PFSK-1 (cell line): Measurements from ENCODE around the gene NRARP.

ENCODE experiments used
- POLR2AphosphoS5 ChIP-seq: IDR thresholded peaks from 2 replicates; pipeline ENCODE4 v1.6.1; 2012; ENCODE audit warnings: low read depth, mild to moderate bottlenecking, control low read depth, low read length, moderate library complexity
- TAF1 ChIP-seq: IDR thresholded peaks from 2 replicates; pipeline ENCODE4 v1.6.1; 2012; ENCODE audit warnings: low read length, control low read depth, borderline replicate concordance; ENCODE audit not compliant: insufficient read depth
- TF ChIP-seq, protein P1 (sequence below), 2 experiments: IDR thresholded peaks; 2 replicates each; pipeline versions ENCODE4 v1.6.1 to v1.8.0; 2011 to 2012; ENCODE audit warnings: low read depth in 2 of 2, low read length in 2 of 2, control low read depth in 1 of 2, inconsistent platforms in 1 of 2, mild to moderate bottlenecking in 1 of 2, moderate library complexity in 1 of 2; ENCODE audit not compliant: insufficient read depth in 1 of 2

DNA sequence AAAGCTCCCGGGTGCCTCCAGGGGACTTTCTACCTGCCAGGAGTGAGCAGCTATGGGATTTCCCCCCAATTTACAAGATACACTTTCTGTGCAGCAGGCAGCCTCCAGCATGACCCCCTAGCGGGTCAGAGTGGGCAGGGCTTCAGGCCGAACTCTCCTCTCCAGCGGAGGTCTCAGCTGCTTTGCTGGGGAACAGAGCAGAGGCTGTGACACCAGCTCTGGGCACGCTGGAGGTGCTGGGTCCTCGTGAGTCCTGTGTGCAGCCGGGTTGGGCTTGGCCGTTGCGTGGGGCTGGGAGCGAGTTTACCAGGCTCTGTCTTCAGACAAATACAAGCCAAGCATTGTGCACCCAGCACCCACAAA, 2.9 kb downstream of the NRARP start:
- TF ChIP-seq POLR2AphosphoS5: no peak
- no peak for TF ChIP-seq TAF1
- TF ChIP-seq, protein P1, sequence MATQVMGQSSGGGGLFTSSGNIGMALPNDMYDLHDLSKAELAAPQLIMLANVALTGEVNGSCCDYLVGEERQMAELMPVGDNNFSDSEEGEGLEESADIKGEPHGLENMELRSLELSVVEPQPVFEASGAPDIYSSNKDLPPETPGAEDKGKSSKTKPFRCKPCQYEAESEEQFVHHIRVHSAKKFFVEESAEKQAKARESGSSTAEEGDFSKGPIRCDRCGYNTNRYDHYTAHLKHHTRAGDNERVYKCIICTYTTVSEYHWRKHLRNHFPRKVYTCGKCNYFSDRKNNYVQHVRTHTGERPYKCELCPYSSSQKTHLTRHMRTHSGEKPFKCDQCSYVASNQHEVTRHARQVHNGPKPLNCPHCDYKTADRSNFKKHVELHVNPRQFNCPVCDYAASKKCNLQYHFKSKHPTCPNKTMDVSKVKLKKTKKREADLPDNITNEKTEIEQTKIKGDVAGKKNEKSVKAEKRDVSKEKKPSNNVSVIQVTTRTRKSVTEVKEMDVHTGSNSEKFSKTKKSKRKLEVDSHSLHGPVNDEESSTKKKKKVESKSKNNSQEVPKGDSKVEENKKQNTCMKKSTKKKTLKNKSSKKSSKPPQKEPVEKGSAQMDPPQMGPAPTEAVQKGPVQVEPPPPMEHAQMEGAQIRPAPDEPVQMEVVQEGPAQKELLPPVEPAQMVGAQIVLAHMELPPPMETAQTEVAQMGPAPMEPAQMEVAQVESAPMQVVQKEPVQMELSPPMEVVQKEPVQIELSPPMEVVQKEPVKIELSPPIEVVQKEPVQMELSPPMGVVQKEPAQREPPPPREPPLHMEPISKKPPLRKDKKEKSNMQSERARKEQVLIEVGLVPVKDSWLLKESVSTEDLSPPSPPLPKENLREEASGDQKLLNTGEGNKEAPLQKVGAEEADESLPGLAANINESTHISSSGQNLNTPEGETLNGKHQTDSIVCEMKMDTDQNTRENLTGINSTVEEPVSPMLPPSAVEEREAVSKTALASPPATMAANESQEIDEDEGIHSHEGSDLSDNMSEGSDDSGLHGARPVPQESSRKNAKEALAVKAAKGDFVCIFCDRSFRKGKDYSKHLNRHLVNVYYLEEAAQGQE (IDR thresholded peaks at IDR 0.05; ENCODE audit: insufficient read depth in 1 of 2, low read depth in 2 of 2, low read length in 2 of 2): no peak
